Smooth muscle cell of bladder (primary cell): ENCODE results near the gene SLC25A39. TPM values are rescaled to one million over a fixed set of nuclear protein-coding genes. Genes with fewer than 3 reads are reported as not detected.

Experiments
- total RNA-seq: library from RNA; depleted of rRNA; stranded (reverse); fragments of >200 nt; gene quantifications from 2 replicates; pipeline ENCODE4 v1.2.3, GENCODE V29; 2014

The SLC25A39 gene
- total RNA-seq: 44.5 and 56.5 TPM in 2 replicates

GRCh38 chr17:44324571-44325275 is at the start of gene SLC25A39:
Gene SLC25A39, minus strand, starts transcription at chr17:44324823. Its CDS starts 1,261 bp downstream, at chr17:44323562.

GRCh38 chr17:44363613-44364159 is 39.1 kb upstream of the SLC25A39 start, which contains the start of gene FAM171A2:
Gene FAM171A2, minus strand, starts transcription at chr17:44363853. Its CDS starts 139 bp downstream, at chr17:44363714.

GRCh38 chr17:44344939-44345453 is 20.4 kb upstream of the SLC25A39 start, which contains the start of gene GRN:
Gene GRN, plus strand, starts transcription at chr17:44345302. Its CDS starts 3,863 bp downstream, at chr17:44349165.

GRCh38 chr17:44308320-44308818 is 16.3 kb downstream of the SLC25A39 start, which contains the start of gene RUNDC3A:
Gene RUNDC3A, plus strand, starts transcription at chr17:44308601. Its CDS starts 232 bp downstream, at chr17:44308833.

Other genes starting within 250 kb of the SLC25A39 start
- 43.7 and 55.7 TPM in 2 replicates for gene HDAC5, start 201.2 kb downstream of the SLC25A39 start, total RNA-seq
- 0.74 and 1.3 TPM in 2 replicates for gene HROB, start 182.9 kb downstream of the SLC25A39 start, total RNA-seq
- gene ASB16, start 154.1 kb downstream of the SLC25A39 start, total RNA-seq: under 0.01 and 0.09 TPM in 2 replicates
- 24.7 and 32.9 TPM in 2 replicates for gene TMUB2, start 137.9 kb downstream of the SLC25A39 start, total RNA-seq
- 25.9 and 31.5 TPM in 2 replicates for gene ATXN7L3, start 124.9 kb downstream of the SLC25A39 start, total RNA-seq
- 42.1 and 56.9 TPM in 2 replicates for gene UBTF, start 105.1 kb downstream of the SLC25A39 start, total RNA-seq
- gene SLC4A1, start 56.7 kb downstream of the SLC25A39 start, total RNA-seq: not detected in 2 replicates
- gene RUNDC3A, start 16.2 kb downstream of the SLC25A39 start, total RNA-seq: 0.18 and 0.43 TPM in 2 replicates
- 192 and 319 TPM in 2 replicates for gene GRN, start 20.5 kb upstream of the SLC25A39 start, total RNA-seq
- gene FAM171A2, start 39.0 kb upstream of the SLC25A39 start, total RNA-seq: 2.3 and 4.2 TPM in 2 replicates
- gene ITGA2B, start 64.8 kb upstream of the SLC25A39 start, total RNA-seq: 0.28 TPM in 2 replicates
- gene GPATCH8, start 178.6 kb upstream of the SLC25A39 start, total RNA-seq: 11.8 and 12.7 TPM in 2 replicates
- 7.7 and 10.0 TPM in 2 replicates for gene FZD2, start 232.7 kb upstream of the SLC25A39 start, total RNA-seq